HG03457 (cell line): ENCODE results near the gene ARRB1.
"Not testable (repeated sequence)": the region's sequence is repeated elsewhere in the genome, so short reads cannot be mapped to it uniquely, and the experiment has no call there.

Source experiments
- ATAC-seq: cut with Tn5 transposase; IDR thresholded peaks from one replicate; pipeline ENCODE4 v1.9.1; 2021; ENCODE audit warnings: moderate number of reproducible peaks; ENCODE audit not compliant: unreplicated experiment

ARRB1 gene

DNA sequence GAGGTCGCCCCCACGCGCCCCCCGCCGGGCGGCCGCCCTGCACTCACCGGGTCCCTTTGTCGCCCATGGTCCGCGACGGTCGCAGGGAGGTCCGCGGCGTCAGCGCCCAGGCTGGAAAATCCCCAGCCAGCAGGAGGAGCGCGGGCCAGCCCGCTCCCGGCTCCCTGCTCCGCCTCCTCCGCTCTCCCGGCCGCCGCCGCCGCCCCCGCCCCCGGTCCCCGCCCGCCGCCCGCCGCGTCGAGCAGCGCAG lies at the start of gene ARRB1:
TSS of gene ARRB1 (minus strand) at position 121 of the 250 bp plus-strand sequence. CDS start at position 67, 54 bp downstream.
- ATAC-seq = no peak

DNA sequence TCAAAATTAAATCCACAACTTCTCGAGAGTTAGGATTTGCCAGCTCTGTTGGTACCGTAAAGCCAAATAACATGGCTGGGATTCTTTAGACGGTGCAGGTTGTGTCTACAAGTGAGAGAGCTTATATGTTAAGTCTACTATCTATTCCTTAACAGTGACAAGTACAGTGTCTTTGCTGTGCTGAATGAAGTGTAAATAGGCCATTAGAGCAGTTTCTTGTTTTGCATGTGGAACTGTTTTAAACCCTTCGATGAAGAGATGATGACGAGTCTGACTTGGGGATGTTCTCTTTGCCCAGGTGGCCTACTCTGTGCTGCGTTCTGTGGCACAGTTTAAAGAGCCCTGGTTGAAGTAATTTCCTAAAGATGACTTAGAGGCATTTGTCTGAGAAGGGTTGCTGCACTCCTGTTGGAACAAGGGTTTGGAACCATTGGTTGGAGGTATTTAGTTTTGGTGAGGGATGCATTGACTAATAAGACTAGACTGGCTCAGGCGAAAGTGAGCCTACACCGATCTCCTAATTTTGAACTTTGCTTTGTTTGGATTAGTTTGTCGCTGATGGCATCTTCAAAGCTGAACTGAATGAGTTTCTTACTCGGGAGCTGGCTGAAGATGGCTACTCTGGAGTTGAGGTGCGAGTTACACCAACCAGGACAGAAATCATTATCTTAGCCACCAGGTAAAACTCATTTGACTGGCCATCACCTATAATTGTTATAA lies 48.8 kb upstream of the ARRB1 start:
- no peak for ATAC-seq

DNA sequence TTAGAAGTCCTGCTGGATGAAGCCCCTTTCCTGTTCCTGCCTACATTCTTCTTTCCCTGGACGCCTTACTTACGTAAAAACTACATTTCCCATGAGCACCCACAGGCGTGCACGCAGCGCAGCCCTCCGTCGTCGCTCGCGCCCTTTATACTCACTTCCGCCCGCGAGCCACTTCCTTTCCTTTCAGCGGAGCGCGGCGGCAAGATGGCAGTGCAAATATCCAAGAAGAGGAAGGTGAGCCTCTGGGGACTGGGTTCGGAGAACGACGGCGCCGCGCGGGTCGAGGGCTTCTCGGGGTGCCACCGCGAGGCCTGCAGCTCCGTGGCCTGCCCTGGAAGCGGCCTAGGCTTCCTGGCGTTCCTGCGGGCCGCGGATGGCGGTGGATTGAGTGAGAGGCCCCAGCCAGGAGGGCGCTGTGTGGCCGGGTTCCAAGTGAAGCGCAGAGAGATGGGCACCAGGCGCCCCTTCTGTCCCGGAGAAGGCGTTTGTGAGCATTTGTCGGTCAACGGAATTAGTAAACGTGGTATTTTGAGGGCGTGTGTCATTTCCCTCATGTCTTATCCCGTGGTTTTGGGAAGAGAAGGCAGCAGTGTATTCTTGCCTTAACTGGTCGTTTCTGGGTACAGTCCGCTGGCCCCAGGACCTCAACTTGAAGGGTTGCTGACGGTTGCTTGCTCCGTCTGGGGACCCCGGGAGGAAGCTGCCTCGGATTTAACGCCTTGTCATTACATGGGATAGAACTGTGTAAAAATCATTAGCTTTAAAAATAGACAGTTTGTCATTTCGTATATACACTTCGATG lies 48.1 kb upstream of the ARRB1 start, which contains the start of gene RPS3:
TSS of gene RPS3 (plus strand) at position 175 of the 802 bp plus-strand sequence. CDS start at position 205, 30 bp downstream.
- peak; percentile 73 for ATAC-seq

DNA sequence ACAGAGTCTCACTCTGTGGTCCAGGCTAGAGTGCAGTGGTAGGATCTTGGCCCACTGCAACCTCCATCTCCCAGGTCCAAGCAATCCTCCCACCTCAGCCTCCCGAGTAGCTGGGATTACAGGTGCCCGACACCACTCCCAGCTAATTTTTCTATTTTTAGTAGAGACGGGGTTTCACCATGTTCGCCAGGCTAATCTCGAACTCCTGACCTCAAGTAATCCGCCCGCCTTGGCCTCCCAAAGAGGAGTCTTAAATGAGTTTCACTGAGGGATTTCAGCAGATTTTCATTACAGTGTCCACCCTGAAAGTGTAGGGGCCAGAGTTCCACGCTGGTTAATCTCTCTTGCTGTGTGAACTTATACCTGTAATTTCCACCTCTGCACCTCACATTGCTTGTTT lies 47.4 kb upstream of the ARRB1 start:
- ATAC-seq = no peak

DNA sequence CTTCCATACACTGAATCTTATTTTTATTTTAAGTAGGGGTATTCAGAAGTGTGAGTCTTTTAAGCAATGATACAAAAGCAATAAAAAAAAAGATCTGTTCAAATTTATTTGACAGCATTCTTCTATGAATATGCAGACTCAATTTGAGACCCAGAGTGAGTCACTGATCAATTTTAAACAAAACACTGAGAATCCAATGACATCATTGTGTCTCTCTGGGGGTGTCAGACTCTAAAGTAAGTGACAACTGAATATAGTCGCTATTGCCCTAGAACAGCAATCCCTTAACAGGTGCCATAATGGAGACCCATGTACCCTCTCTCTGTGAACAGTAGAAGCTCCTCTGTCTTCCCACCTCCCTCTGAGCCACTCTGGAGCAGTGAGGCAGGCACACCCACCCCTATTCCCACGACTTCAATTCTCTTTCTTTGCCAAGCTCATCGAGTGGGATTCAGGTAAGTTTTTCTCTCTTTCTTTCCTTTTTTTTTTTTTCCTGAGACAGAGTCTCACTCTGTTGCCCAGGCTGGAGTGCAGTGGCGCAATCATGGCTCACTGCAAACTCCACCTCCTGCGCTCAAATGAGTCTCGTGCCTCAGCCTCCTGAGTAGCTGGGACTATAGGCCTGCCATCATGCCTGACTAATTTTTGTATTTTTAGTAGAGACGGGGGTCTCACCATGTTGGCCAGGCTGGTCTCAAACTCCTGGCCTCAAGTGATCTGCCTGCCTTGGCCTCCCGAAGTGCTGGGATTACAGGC lies 42.8 kb upstream of the ARRB1 start:
- ATAC-seq = no peak

DNA sequence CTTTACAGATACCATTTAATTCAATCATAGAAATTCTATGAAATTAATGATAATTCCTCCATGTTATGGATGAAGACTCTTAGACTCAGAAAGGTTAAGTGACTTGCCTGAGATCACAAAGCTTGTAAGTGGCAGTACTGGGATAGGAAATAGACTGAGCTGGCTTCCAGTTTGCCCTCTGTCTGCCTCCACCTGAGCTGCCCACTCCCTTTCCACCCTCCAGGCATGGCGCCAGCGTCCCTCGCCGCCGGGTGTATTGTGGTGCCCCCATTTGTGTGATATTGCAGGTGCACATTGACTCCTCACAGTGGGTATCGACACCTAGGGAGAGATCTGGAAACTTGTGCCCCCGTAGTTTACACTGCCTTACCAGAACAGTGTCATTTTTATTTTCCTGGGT lies 38.5 kb upstream of the ARRB1 start:
- no peak for ATAC-seq

DNA sequence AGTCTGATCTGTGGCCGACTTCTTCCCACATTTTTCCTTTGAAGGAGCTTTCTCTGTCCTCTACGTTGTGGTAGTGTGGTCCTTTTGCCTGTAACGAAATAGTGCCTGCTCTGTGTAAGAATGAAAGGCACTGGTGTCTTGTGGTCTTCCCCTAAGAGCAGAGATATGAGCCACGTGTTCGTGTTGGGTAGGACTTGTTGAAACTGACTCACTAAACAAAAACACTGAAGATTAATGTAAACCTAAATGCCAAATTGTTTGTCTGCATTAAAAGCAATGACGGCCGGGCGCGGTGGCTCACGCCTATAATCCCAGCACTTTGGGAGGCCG lies 37.8 kb upstream of the ARRB1 start:
- ATAC-seq = no peak

DNA sequence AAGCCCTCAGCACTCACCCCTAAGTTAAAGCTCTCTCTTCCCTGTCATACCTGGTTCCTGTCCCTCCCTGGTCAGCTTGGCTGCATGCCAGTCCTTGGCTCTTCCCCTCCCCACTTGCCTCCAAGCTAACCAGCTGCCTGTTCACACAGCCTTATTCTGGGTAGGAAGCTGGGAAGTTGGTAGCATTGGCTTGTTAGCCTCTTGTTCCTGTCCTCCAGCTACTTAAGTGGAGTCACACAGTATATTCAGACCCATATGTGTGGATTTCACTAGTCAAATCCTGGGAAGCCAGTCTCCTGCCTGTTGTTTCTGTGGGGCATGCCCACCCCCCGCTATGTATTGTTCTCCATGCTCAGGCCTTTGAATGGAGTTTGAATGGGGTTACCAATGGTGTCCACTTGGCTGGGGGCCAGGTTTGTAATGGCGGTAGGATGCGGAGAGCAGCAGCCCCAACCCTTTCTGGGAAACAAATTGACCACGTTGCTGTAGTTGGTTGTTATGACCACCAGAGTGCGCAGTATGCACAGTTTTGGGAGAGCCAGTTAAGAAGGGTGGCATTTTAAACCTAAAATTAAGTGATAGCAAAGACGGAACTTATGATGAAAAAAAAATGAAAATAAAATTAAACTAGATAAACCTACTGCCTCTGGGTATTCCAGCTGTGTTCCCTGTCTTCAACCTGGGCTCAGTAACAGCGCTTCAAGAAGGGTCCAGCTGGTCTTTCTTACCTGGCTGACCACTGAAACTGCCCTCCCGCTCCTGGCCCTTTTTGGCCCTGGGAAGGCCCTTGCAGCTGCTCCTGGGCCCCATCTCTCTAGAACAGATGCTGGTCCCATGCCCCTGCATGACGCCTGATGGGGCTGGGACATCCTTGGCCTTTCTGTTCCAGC lies 37.2 kb upstream of the ARRB1 start:
- ATAC-seq = no peak

DNA sequence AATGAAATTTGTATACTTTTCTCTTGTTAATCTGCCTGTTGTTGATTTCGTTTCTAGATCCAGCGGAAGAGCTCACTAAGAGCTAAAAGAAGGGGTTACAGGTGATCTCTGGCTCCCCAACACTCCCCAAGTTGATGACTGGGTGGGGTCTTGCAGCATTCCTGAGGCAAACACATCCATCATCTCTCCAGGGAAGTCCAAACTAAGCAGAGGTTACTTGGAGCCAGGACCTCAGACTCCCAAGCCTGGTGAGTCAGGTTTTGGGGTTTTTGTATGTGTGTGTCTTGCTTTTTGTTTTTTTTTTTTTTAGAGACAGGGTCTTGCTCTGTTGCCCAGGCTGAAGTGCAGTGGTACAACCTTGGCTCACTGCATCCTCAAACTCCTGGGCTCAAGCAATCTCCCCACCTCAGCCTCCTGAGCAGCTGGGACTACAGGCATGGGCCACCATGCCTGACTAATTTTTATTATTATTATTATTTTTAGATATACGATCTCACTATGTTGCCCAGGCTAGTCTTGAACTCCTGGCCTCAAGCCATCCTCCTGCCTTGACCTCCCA lies 36.4 kb upstream of the ARRB1 start:
- no peak for ATAC-seq

DNA sequence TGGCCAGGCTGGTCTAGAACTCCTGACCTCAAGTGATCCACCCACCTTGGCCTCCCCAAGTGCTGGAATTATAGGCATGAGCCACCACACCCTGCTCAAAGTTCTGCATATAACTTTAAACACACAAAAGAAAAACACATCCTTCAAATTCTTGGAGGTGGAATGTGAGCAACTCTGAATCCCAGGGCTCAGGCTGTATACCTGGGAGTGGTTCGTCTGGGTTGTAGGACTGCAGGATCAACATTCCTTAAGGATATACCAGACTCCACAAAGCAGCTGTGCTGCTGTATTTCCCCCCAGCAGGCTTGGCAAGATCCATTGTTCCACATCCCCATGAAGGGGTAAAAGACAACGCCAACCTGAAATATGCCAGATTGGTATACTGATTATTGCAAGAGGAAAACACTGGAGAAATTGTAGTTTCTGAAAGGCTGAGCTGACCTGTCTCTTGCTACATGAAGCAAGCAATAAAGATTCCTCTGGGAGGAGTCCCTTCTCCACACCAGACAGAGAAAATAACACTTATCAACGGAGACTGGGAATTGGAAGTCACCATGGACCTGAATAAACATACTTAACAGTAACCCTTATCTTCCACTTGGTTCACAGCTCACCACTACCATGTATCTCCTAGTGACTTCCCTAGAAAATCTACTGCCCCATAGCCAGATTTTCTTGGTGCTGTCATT lies 35.6 kb upstream of the ARRB1 start:
- ATAC-seq = no peak

DNA sequence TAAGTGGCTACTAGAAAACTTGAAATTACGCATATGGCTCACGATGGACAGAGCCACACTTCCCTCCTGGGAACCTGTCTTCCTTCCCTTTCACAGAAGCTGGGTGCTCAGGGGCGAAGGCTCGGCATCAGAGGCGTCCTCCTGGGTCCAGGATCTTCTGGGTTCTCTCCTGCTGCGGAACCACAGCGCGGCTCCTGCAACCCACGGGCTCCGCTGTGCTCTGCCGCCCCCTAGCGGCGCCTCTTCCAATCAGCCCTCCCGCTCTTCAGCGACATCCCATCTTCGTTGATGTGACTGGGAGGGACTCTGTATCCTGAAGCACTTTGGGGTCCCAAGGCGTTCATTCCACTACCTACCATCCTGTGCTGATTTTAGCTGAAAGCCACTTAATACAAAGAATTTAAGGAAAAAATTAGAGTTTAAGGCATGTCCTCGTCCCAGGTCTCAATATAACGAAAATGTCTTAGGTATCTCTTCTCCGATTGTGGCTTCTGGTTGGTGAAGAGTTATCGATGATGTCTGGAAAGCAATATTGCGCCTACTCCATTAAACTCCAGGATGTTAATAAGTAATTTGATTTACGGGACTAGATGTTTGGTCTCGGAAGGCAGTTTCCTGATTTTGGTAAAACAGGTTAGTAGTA lies 33.1 kb upstream of the ARRB1 start:
- ATAC-seq = no peak

DNA sequence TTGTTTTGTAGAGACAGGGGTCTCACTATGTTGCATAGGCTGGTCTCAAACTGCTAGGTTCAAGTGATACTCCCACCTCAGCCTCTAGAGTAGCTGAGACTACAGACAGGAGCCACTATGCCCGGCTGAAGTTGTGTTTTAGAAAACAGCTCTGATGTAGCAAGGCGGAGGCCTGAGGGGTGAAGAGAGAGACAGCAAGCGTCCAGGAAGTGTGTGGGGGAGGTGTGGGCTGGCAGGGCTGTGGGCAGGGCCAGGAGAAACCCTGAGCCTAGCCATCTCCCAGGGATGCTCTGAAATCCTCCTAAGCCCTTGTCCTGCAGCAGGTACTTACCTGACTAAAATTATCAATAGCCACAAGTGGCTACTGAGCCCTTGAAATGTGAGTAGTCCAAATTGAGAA lies 31.8 kb upstream of the ARRB1 start:
- no peak for ATAC-seq

DNA sequence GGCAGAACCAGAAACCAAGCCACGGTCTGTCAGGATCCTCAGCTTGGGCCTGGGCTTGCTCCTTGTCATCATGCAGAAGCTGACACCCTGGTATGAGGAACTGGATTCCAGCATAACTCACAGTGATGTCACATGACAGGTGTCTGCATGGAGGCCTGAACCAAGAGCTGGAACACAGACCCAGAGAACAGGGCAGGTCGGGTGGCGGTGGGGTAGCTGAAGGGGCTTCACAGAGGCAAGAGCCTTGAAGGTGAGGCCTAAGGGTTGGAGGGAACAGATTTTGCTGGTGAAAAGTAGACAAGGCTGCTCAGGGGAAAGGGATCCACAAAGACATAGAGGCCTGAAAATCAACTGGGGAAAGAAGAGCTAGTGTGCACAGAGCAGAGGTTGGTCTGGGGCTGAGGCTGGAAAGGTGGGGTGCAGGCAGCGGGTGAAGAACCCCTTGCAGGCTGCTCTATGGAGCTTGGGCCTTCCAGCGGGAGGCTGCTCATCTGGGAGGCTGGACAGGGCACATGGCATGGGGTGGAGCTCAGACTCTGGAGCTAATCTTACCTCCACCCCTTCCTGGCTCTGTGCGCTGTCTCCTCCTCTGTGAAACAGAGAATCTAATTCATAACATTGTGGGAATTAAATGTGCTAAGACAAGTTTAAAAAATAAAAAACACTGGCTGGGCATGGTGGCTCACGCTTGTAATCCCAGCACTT lies 29.4 kb upstream of the ARRB1 start:
- no peak for ATAC-seq

DNA sequence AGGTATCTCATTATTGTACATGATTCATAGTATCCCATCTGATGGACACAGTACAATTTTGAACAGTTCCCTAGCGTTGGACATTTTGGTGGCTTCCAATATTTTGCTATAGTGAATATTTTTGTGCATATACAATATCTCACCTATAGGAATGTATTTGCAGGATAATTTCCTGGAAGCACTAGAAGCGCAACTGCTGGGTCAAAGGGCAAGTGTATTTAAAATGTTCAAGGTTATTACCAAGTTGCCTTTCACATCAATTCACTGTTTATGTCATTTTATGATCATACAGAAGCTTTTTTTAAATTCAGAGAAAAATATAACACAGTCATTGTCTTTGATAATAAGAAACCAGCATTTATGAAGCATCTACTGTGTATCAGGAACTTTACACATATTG lies 28.8 kb upstream of the ARRB1 start:
- no peak for ATAC-seq

DNA sequence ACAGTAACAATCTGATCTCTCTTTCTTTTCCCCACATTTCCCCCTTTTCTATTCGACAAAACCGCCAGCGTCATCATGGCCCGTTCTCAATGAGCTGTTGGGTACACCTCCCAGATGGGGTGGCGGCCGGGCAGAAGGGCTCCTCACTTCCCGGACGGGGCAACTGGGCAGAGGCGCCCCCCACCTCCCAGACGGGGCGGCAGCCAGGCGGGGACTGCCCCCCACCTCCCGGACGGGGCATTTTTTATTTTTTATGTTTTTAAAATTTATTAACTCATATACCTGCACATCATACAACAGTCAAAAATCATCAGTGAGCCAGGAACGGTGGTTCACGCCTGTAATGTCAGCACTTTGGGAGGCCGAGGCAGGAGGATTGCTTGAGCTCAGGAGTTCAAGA lies 27.3 kb upstream of the ARRB1 start:
- not testable (repeated sequence) for ATAC-seq

DNA sequence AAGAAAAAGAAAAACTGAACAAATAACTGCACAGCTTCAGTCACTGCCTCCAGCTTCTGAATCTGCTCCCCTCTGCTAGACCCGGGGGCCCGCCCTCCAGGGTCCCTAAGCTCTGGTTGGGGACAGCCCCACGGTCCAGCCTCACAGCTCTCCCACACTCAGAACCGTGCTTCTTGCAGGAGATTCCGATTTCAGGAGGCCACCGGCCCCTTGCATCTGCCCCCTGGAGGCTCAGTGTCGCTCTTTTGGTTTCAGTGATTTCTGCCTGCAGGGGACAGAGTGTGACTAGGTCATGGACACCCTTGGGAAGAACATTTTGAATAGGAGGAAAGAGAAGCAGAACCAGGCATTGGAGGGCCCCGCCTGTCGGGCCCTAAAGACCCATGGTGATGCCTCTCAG lies 24.7 kb upstream of the ARRB1 start:
- ATAC-seq = no peak

DNA sequence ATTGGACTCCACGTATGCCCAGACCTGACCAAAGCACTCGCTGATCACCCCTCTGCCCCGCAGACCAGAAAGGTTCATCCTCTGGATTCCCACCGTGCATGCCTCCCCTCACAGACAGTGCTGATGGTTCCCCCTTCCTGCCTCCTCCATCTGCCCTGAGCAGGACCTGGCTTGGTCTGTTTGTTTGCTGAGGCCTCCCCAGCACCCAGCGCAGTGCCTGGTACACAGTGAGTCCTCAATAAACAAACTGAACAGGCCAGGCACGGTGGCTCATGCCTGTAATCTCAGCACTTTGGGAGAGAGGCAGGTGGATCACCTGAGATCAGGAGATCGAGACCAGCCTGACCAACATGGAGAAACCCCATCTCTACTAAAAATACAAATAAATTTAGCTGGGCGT lies 24.2 kb upstream of the ARRB1 start:
- no peak for ATAC-seq

DNA sequence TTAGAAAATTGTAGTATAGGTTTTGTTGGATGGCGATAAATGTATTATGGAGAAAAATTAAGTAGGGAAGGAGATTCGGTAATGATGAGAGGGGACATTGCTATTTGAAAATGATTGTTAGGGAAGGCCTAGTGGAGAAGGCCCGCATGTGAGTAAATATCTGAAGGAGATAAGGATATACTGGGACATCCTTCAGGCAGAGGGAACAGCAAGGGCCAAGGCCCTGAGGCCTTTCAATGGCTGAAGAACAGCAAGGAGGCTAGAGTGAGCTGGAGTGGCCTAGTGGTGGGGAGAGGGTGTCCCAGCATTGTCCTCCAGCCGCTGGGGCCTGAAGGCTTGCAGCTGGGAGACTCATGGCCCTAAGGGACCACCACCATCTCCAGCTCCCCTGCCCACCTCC lies 23.2 kb upstream of the ARRB1 start:
- ATAC-seq = no peak

DNA sequence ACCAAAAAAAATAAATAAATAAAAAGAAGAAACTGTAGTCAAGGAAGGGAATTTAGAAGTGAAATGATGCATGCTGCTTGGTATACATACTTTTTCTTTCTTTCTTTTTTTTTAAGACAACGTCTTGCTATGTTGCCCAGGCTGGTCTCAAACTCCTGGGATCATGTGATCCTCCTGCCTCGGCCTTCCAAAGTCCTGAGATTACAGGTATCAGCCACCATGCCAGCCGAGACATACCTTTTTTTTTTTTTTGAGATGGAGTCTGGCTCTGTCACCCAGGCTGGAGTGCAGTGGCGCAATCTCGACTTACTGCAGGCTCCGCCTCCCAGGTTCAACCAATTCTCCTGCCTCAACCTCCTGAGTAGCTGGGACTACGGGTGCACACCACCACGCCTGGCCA lies 21.7 kb upstream of the ARRB1 start:
- no peak for ATAC-seq
